GM12874 (cell line): Measurements from ENCODE around the gene CAVIN2.

Experiments used
- TF ChIP-seq, protein P1 (sequence below): IDR thresholded peaks from 2 replicates; pipeline ENCODE4 v1.5.1; 2011; ENCODE audit warnings: low read depth, mild to moderate bottlenecking, control low read depth, low read length, moderate library complexity; ENCODE audit not compliant: insufficient read depth

Gene CAVIN2

DNA sequence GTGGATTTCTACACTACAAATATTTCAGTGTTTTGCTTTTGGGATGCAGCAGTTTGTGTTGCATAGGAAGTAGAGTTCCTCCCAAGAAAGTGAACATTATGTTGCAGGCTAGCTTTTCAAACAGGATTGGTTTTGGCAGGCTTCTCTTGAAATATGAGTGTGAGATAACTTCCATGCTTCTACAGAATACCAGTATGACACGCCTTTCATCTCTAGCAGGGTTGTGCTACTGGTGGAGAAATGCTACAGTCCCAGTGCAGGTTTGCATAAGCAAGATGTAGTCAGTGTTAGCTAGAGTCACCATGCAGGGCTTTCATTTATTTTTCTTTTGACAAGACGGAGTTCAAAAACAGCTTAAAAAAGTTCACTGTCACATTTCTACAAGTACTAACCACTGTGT, 17.1 kb upstream of the CAVIN2 start:
- TF ChIP-seq, protein P1, sequence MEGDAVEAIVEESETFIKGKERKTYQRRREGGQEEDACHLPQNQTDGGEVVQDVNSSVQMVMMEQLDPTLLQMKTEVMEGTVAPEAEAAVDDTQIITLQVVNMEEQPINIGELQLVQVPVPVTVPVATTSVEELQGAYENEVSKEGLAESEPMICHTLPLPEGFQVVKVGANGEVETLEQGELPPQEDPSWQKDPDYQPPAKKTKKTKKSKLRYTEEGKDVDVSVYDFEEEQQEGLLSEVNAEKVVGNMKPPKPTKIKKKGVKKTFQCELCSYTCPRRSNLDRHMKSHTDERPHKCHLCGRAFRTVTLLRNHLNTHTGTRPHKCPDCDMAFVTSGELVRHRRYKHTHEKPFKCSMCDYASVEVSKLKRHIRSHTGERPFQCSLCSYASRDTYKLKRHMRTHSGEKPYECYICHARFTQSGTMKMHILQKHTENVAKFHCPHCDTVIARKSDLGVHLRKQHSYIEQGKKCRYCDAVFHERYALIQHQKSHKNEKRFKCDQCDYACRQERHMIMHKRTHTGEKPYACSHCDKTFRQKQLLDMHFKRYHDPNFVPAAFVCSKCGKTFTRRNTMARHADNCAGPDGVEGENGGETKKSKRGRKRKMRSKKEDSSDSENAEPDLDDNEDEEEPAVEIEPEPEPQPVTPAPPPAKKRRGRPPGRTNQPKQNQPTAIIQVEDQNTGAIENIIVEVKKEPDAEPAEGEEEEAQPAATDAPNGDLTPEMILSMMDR, result no peak

DNA sequence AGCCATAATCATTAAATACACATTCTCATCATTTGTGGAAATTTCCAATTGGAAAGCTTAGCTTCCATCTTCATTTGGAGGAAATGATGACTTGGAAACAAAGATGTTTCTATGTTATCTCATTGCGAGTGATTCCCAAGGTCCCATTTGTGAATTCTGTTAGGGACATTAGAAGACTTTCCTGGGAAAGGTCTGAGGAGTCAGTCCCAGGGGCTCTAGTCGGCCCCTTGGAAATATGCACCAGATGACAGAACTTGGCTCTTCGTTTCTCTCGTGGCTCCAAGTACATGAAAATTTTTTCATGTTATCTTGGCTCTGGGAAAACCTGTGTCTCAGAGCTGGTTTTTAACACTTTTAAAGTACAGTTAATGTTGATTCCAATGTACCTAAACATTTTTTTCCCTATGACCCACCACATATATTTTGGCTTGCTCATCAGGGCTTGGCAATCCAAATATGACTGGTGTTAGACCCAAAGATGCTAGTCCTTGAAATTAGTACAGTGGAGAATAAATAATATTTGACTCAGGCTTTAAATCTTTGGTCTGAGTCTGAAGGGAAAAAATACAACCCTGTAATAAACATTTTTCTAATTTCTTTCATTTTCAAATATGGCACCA, 15.4 kb upstream of the CAVIN2 start:
- TF ChIP-seq, protein P1, result no peak

DNA sequence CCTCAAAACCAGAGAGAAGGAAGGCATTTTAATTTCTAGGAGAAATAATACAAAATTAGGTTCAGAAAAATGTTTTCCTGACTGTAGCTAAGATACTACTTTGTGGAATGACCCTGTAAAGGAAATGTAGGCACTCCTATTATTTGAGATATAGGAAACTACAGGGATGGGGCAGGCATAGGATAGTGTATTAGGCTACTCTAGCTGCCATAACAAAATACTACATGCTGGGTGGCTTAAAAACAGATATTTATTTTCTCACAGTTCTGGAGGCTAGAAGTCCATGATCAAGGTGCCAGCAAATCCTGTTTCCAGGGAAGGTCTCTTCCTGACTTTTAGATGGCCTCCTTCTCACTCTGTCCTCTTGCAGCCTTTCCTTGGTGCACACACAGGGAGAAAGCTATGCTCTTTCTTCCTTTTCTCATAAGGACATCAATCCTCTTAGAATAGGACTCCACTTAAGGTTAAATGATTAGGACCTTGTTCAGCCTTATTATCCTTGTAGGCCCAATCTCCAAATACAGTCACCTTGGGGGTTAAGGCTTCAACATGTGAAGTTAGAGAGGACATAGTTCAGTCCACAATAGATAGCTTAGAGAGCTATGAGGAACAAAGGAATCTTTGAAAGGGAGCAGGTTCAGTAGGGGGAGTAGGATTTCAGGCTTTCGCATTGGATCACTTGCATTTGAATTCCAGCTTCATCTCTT, 14.0 kb upstream of the CAVIN2 start:
- TF ChIP-seq, protein P1, result no peak

DNA sequence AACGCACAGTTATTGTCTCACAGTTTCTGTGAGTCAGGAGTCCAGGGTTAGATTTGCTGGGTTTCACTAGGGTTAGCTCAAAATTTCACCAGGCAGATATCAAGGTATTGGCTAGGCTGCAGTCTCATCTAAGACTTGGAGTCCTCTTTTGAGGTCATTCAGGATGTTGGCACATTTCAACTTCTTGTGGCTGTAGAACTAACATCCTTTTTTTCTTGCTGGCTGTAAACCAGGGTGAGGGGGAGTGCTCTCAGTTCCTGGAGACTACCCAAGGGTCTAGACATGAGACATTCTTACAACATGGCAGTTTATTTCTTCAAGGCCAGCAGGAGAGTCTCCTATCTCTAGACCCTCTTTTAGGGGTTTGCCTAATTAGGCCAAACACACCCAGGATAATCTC, 12.8 kb upstream of the CAVIN2 start:
- TF ChIP-seq, protein P1, result no peak

DNA sequence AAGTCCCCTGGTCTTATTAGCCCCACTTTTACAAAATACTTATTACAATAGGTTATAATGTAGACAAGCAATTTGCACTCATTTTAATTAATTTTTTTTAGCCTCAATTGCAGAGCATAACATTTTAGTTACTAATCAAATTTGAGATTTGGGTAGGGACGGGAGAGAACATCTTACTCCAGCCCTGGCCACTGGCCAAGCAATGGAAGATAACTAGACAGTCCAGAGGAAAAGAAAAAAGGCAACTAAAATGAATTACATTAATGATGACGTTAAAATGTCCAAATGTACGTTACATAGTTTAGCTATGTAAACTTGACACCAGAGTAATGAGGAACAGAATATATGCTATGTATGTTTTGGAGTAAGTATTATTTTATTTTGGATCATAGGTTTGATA, 11.0 kb upstream of the CAVIN2 start:
- TF ChIP-seq, protein P1, result no peak

DNA sequence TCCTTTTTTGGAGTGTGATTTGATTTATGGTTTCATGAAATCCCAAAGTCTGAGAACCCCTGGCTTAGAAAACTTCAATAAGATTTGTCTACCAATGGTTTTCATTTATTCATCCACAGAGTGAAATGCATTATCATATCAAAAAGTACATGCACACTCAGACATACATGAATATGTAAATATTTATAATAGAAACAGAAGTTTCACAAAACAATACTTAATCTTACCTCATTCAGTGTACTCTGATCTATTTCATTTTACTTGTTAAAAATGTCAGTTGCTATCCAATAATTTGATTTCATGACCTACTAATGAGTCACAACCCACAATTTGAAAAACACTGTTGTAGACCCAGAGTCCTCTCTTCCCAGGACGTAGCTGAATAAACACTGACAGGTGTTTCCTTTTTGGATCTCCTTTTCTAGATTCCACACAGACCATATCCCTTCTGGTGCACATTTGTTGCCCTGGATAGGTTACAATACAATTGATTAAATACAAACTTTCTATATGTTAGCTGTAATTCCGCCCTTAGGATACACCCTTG, 10.4 kb upstream of the CAVIN2 start:
- TF ChIP-seq, protein P1, result no peak

DNA sequence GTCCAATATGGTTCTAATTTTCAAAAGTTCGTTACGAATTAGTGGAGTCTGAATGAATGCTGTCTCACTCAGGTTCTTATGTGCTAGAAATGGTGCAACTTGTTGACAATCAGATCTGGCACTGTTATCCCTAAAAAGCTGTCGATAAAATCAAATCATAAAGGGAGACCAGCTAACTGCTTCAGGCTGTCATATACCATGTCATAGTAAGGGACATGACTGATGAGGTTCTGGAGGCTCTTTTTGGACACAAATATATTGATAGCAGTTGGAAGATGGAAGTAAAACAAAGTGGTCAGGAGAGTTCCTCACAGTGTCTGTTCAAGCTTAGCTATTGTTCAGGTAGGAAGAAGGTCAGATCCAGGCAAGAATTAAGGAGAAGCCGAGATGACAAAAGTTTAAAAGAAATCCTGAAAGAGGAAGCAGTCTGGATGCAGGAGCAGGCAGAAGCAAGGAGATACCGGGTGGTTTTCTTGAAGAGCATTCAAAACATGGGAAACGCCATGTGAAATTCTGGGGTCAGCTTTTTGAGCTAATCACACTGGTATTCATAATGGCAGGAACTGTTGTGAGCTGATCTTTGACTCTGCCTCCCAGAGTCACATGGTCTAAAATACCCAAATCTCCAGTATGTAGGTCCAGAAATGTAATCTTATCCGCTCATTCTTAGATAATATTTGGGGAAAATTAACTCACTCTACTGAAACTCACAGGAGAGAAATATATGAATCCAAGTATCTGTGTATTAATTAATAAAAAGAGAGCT, 9.4 kb upstream of the CAVIN2 start:
- TF ChIP-seq, protein P1, result no peak
